ENCODE measurements around the gene CLIP1.

DNA sequence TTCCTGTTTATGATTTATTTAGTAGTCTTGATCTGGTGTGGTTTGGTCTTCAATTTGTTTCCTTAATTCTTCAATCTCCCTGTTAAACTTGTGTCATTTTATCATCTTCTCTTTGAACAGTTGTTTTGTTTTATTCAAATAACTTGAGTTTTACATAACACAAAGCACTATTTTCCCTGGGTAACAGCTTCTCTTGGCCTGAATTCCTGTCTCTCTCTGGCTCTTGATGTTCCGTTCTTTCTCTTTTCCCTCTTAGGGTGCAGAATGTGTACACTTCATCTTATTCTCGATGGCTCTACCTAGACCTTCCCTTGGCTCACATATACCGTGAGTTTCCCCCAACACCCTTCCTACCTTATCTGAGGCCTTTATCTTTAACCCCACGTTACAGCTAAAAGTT is 119.4 kb downstream of the CLIP1 start:
- TF ChIP-seq, protein P1, sequence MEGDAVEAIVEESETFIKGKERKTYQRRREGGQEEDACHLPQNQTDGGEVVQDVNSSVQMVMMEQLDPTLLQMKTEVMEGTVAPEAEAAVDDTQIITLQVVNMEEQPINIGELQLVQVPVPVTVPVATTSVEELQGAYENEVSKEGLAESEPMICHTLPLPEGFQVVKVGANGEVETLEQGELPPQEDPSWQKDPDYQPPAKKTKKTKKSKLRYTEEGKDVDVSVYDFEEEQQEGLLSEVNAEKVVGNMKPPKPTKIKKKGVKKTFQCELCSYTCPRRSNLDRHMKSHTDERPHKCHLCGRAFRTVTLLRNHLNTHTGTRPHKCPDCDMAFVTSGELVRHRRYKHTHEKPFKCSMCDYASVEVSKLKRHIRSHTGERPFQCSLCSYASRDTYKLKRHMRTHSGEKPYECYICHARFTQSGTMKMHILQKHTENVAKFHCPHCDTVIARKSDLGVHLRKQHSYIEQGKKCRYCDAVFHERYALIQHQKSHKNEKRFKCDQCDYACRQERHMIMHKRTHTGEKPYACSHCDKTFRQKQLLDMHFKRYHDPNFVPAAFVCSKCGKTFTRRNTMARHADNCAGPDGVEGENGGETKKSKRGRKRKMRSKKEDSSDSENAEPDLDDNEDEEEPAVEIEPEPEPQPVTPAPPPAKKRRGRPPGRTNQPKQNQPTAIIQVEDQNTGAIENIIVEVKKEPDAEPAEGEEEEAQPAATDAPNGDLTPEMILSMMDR (IDR thresholded peaks at IDR 0.05 in 4 of 5, conservative IDR thresholded peaks at IDR 0.05 in 1 of 5) = no peak
- no peak for TF ChIP-seq POLR2A (IDR thresholded peaks at IDR 0.05)

All from gastrocnemius medialis (tissue), 4 donors.